Stimulated activated CD4-positive, alpha-beta T cell treated with anti-CD3 and anti-CD28 coated beads, TNF-alpha, amount 100 ng/mL, for 4 hours (primary cell): ENCODE results near the gene SLC9A3.

ENCODE experiments used
- DNase-seq, 3 experiments: peaks; one replicate each; pipeline ENCODE4 v3.0.0-alpha.2; 2020; ENCODE audit warnings: low read depth in 3 of 3

SLC9A3 gene

DNA sequence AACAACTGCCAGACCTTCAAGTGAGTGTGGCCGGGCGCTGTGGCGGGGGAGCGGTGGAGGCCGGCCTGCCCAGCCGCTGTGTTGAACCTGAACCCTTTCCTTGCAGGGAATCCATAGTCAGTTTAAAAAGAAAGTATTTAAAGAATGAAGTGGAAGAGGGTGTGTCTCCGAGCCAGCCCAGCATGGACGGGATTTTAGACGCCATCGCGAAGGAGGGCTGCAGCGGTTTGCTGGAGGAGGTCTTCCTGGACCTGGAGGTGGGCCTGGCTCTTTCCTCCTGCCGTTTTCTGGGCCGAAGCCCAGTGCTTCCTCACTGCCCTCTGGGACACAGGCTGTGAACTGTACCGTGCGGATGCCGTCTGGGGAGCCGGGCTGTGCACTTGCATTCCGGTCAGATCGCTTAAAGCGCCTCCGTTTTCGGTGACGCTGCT lies 62.2 kb downstream of the SLC9A3 start:
- no peak for DNase-seq

DNA sequence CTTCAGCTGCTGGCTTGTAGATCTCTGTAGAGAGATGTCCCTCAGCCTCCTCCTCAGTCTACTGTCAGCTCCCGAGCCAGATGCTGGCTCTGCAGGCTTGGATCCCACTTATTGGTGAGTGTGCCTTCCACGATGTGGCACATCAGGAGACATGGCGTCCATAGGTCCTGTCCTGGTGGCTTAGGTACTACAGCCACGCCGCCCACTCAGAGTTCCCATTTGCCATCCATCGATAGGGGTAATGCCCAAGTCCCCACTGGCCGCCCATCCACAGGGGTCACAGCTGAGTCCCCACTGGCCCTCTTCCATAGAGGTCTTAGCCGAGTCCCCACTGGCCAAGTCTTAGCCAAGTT lies 64.0 kb downstream of the SLC9A3 start:
- no peak for DNase-seq

DNA sequence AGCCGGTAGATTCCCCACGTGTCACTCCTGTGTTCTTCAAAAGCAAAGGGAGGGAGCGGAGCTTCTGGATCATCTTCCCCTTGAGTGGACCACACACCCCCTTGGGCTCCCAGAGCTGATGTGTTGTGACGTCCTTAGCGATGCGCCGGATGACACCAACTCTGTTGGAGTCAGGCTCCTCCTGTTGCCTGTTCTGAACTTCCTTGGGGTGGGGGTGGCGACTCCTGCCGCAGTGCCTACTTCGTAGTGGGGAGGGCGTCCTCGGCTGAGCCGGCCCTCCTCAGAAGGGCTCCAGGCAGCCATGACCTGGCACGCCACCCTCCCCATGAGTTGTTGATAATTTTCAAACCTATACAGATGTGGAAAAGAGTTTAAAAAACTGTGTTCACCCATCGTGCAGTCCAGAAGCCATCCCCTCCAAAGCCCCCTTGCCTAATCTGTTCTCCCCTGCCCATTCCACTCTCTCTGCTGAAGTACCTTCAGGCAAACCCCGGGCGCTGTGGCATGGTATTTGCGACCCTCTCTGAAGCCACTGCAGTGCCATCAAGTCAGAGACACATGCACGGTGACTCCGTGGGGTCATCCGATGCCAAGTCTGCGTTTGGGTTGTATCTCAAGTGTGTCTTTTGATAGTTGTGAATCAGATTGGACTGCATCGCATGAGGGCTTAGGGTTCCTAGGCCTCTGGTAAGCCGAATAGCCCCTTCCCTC lies 64.5 kb downstream of the SLC9A3 start:
- DNase-seq, result no peak

DNA sequence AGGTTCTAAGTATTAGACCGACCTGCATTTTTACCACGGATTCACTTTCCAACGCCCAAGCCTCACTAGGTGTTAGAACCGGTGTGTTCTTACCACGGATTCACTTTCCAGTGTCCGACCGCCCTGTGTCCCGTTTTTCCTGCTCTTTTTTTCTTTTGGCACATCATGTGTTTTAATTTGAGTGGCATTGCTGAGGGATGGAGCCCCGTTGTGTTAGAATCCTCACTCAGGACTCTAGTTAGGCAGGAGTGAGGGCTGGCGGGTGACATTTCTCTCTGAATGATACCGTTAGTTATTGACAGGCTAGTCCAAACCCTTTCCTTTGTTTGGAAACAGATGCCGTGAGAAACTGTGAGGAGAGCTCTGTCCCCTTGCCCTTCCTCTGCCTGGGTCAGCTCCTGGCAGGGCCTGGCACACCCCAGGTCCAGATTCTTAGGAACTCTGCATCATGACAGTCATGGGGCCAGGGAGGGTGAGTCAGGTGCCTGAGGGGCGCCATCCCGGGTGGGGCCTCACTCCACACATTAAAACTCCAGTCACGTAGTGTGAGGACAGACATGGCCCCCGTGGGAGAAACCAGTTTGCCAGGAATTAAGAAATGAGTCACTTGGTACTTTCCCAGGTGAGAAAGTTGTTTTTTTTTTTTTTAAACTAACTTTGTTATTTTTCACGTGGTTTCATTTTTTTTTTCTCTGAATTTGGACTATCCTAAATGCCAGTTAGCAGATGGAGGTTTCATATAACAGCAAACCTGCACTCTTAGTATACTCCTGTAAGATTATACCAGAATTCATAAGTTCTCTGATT lies 65.5 kb downstream of the SLC9A3 start:
- DNase-seq, result peak; percentile 29 to 53 (median 45)

DNA sequence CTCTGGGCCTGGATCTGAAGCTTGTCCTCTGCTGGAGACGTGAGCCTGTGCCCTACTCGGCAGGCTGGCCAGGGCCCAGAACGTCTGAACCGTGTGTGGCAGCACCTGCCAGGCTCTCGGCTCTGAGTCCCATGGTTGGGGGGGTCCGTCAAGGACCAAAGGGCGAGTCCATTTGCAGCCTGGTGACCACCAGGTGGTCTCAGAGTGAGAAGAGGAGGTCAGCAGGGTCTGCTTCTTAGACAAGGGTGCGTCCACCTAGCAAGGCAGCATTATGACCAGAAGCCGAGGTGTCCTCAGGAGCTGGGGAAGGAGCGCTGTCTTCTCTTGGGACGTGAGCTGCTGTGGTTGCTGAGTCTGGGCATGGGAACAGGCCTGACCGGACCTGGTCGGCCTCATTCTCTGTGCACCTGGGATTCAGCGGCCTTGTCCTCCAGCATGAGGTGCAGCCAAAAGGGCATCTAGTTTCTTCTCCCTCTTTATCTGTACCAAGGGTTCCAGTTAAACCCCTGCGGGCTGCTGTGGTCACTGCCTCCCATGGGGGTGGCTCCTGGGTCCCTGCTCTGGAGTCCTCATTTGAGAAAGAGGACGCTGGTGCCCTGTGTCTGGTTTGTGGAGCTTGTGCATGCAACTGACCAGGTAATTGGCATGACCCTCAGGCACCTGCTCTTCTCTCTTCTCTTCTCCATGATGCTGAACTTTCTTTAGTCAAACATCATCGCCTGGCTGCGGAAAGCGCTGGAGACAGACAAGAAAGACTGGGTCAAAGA lies 66.9 kb downstream of the SLC9A3 start:
- no peak for DNase-seq

DNA sequence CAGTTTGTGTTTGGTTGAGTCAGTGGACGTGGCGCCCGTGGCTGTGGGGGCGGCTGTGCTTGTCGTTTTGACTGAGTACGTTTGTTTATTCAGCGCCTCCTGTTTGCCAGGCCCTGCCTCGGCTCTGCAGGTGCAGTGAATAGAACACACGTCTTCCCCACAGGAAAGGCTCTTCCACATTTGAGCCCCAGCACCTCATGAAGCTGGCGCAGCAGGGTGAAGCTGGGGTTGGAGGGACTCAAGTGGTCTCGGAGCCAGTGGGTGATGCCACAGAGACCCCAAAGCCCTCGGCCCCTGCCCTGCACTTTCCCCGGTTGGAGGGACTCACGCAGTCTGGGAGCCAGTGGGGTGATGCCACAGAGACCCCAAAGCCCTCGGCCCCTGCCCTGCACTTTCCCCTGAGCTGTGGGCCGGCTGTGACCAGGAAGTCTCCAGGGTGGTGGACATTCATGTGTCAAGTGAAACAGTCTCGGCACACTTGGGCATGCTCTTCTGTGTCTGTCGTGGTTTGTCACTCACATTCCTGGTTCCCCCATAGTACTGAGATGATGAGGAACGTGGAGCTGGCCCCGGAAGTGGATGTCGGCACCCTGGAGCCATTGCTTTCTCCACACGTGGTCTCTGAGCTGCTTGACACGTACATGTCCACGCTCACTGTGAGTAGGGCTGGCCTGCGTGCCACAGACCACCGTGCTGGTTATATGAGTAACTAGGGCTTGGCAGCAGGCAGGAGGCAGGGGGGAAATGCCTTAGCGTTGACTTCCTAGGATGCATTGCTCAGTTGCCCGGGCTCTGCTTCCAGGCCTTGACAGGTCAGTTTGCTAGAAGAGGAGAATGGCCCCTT lies 67.7 kb downstream of the SLC9A3 start:
- DNase-seq, result no peak

DNA sequence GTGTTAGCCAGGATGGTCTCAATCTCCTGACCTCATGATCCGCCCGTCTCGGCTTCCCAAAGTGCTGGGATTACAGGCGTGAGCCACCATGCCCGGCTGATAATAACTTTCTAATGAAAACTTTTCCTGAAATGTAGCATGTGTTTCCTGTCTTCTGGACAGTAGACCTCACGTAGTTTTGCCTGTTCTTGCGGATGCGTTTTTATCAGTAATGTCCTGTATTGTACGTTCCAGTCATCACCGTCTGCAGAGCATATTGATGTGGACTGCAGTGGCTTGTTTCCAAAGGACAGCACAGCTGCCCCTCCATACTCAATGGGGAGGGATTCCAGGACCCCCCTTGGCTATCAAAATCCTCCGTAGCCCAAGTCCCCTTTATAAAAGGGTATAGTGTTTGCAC lies 68.4 kb downstream of the SLC9A3 start:
- no peak for DNase-seq

DNA sequence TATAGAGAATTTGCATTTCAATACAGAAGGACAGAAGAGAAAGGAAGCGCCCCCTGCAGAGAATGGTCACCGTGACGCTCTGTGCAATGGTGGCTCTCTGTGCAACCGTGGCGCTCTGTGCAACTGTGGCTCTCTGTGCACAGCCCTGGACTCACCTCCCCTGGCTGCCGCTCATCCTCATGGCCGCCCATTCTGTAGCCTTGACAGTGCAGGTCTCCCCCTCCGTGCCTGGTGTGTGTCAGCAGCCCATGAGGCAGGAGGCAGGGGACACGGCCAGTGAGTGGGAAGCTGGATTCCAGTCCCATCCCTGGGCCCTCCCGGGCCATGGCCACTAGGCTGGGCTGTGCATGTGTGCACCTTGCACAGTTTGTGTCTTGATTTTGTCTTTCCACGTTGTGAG lies 69.3 kb downstream of the SLC9A3 start:
- DNase-seq, result no peak

DNA sequence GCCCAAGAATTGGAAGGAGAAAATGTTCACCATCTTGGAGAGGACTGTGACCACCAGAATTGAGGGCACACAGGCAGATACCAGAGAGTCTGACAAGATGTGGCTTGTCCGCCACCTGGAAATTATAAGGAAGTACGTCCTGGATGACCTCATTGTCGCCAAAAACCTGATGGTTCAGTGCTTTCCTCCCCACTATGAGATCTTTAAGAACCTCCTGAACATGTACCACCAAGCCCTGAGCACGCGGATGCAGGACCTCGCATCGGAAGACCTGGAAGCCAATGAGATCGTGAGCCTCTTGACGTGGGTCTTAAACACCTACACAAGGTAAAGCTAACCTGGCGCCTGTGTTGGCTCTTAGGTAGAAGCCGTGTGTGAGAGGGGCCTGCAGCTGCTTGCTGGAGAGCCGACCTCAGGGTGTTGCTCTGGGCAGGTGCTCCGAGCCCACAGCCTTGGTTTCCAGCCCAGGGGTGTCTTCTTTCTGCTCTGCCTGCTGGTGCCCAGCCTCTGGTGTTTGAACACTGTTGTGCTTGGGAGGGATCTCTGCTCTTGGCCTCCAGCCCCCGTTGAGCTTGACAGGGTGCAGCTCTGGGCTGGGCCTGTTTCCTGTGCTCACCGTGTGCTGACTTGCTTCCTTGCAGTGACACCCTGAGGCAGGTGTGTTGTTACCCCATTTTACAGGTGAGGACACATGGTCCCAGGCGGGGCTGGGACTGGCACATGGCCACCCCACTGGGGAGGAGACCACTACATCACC lies 70.3 kb downstream of the SLC9A3 start:
- no peak for DNase-seq

DNA sequence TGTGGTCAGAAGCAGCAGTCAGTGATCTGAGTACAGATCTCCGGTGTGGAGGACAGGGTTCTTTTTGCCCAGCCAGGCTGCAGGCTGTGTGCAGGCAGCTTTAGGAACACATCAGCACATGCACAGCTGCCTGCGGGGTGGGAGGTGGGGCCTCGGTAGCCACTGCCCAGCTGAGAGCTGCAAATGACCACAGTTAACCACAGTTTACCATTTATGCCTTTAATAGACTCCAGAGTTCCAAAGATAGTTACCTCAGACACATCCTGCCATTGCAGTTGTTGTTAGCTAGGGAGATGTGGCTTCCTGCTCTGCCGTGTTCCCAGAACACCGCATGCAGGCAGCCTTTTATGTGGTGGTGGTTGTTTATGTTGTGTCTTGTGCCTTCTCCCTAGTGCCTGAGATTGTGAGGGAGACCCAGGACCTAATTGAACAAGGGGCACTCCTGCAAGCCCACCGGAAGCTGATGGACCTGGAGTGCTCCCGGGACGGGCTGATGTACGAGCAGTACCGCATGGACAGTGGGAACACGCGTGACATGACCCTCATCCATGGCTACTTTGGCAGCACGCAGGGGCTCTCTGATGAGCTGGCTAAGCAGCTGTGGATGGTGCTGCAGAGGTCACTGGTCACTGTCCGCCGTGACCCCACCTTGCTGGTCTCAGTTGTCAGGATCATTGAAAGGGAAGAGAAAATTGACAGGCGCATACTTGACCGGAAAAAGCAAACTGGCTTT lies 71.1 kb downstream of the SLC9A3 start:
- no peak for DNase-seq

DNA sequence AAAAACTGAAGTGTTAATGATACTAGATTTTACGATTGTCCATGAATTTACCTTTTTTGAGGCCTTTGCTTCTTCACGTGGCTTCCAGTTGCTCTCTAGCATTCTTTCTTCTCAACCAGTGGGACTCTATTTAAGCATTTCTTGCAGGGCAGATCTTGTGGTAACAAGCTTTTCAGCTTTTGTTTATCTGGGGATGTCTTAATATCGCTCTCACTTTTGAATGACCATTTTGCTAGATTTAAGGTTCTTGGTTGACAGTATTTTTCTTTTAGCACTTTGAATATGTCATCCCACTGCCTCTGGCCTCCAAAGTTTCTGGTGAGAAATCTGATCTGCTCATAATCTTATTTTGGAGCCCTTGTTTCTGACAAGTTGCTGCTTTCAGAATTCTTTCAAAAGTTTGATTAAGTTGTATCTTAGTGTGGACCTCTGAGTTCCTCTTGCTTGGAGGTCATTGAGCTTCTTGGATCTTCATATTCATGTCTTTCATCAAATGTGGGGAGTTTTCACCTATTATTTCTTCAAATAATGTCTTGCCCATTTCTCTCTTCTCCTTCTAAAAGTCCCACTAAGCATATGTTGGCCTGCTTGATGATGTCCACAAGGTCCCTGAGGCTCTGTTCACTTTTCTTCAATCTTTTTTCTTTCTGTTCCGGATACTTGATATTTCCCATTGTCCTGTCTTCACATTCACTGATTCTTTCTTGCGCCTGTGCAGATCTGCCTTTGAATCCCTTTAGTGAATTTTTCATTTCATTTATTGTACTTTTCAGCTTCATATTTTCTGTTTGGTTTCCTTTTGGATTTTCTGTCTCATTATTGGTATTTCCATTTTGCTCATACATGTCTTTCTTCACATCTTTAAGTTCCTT lies 72.4 kb downstream of the SLC9A3 start:
- no peak for DNase-seq

DNA sequence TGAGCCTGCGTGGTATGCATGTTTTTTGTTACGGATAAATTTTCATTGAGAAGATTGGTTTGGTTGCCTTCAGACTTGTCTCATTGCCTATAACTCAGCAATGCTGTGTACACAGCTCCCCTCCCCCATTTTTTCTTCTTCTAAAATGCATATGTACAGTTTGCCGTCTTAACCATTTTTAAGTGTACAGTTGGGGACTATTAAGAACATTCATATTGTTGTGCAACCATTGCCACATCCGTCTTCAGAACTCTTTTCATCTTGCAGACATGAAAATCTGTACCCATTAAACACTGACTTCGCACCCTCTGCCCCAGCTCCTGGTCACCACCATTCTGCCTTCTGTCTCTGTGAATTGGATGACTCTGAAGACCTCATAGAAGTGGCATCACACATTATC lies 75.1 kb downstream of the SLC9A3 start:
- no peak for DNase-seq

DNA sequence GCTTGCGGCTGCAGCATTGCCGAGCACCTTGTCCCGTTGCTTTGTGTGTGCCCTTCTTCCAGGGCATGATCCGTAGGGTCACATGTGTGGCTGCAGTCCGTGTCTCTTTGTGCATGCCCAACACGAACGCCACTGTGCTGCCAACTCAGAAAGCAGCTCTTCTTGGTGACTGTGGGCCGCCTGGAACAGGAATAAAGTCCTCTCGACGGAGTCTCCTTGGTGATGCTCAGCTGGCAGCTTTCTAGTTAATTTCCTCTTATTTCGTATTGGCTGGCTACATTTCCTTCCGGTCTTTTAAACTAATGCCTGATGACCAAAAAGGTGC lies 75.5 kb downstream of the SLC9A3 start:
- DNase-seq, result no peak

DNA sequence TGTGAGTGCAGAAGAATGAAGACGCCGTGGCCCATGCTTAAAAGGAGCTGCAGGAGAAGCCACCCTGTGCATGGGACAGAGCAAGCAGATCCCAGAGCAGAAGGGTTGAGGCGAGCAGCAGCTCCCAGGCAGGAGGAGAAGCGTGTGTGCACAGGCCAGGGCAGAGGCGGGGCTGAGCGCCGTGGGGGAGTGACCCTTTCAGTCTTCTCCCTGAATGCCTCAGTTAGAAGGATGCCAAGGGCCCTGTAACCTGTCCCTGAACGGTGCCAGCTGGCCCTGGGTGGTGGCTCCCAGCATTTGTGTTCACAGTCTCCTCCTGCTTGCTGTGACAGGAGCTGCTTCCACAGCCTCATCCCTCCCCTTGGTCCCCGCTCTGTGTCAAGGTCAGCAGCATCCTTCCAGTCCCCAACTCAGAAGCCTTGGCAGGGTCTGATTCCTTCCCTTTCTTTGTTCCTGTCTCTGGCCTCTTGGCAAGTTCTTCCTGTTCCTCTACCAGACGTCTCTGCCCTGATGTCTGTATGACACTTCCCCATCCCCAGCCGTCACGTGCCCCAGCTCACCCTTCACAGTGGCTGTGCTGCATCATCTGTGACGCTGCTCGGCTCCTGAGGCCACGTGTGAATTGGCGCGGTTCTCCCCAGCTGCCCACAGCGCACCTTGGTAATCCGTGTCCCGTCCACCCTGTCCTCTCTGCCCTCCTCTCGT lies 76.0 kb downstream of the SLC9A3 start:
- DNase-seq, result no peak

DNA sequence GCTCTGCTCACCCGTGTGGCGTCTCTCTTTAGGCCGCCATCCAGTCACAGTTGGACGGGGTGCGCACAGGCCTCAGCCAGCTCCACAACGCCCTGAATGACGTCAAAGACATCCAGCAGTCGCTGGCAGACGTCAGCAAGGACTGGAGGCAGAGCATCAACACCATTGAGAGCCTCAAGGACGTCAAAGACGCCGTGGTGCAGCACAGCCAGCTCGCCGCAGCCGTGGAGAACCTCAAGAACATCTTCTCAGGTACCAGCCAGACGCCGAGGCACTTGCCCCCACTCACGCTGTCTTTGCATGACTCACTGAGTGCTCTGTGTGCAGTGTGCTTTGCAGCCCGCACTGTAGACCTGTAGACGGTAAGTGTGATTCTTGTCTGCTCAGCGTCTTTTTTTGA lies 76.7 kb downstream of the SLC9A3 start:
- no peak for DNase-seq

DNA sequence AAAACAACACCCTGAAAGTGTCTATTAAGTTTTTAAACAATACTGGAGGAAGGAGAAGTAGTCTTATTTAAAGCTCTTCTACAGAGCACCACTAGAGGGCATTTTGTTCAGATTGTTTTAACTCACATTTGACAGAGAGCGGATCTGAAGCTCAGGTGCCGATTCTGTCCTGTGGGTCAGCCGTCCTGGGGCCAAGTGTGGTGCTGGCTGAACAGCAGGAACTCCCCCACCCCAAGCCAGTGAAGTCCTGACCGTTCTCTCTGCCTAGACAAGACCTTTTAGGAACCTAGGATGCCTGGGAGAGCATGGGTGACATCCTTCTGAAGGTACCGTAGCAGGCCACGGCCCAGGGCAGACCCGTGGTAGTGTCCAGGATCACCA lies 77.4 kb downstream of the SLC9A3 start:
- no peak for DNase-seq

DNA sequence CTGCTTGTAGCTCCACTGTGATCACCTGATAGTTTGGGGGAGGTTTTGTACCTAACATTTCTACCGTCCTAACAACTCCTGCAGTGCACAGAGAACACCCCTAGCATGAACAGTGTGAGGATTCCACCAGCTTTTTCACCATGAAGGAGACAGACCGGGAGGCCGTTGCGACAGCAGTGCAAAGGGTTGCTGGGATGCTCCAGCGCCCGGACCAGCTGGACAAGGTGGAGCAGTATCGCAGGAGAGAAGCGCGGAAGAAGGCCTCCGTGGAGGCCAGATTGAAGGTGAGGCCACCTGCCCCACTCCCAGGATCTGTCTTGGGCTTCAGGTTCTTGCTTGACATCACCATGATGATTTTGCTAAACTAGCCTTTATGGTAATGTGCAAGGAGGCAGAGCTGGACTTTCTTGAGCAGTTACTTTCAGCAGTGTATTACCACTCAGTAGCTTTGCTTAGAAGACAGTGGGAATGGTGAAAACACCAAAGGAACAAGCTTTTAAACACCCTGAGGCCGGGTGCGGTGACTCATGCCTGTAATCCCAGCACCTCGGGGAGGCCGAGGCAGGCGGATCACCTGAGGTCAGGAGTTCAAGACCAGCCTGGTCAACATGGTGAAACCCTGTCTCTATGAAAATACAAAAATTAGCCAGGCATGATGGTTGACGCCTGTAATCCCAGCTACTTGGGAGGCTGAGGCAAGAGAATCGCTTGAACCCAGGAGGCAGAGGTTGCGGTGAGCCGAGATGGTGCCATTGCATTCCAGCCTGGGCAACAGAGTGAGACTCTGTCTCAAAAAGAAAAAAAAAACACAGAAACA lies 78.0 kb downstream of the SLC9A3 start:
- no peak for DNase-seq

DNA sequence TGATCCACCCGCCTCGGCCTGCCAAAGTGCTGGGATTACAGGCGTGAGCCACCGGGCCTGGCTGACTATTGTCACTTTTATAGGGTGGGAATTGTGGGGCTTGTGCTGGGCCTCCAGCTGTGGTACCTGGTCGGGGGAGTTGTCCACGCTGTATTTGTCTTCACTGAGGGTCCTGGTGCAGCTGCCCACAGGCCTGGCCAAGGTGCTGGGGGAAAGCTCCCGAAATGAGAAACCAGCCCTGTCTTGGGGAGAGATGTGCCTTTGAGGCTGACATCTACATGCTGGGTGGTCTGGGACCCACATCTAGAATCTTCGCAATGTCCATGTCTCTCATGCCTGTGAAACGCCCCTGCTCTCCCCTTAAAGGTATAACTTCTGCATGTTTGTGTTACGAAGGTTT lies 78.7 kb downstream of the SLC9A3 start:
- no peak for DNase-seq
